Posterior cingulate gyrus (tissue), 11 donors: ENCODE results near the gene NBAS.
"Not testable (repeated sequence)": the region's sequence is repeated elsewhere in the genome, so short reads cannot be mapped to it uniquely, and the experiment has no call there.

ENCODE experiments used
- DNase-seq, 10 donors: peaks; one replicate each; pipeline versions ENCODE4 v3.0.0 to v3.0.0-alpha.2; 2020 to 2021; ENCODE audit warnings: mixed read lengths in 3 of 10
- intact Hi-C: fragments of 100-400 bp; cut with DNase I; formaldehyde crosslinking; loops from one replicate; pipeline ENCODE4 v1.15.1; 2023

The NBAS gene

DNA sequence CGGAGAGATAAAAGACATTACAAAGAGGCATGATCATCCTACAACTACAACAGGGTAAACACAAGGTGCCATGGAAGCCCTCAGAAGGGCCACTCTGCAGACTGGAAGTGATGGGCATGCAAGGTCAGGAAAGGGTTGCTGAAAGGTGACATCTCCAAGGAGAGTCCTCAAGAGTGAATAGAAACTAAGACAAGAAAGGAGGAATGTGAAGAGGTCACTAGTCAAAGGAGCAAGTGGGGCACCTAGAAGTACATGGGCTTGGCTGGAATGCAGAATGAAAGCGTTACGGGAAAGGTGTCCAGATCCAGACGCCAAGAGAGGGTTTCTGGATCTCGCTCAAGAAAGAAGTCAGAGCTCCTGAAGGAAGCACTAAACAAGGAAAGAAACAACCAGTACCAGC is 314.3 kb downstream of the NBAS start:
- intact Hi-C loops, result no loop called here
- no peak for DNase-seq

- intact Hi-C loops, result no loop called here
- DNase-seq, result no peak
Measured at GRCh38 chr2:15243762-15244161, 317.4 kb downstream of the NBAS start.

DNA sequence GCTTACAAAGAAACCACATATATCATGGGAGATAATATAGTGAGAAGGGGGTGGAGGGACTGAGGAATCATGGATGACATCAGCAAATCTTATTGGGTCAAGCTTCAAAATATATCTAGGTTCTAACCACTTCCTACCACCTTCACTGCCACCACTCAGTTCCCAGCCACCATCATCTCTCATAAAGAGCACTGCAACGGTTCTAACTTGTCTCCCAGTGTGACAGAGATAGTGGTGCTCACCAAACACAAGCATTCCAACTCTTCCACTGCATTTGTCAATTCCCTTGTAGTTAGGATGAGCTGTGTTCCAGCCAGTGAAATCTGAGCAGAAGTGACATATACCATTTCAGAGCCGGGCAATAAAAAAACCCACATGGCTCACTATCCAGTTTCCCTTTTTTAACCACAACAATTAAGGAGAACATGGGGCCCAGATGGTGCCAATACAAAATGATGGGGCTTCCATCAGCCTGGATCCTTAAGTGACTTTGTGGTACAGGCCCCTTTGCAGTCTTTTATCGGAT is 318.1 kb downstream of the NBAS start:
- intact Hi-C loops, result no loop called here
- no peak for DNase-seq

GRCh38 chr2:15241929-15242328 is 319.2 kb downstream of the NBAS start:
- intact Hi-C loops, result no loop called here
- no peak for DNase-seq

DNA sequence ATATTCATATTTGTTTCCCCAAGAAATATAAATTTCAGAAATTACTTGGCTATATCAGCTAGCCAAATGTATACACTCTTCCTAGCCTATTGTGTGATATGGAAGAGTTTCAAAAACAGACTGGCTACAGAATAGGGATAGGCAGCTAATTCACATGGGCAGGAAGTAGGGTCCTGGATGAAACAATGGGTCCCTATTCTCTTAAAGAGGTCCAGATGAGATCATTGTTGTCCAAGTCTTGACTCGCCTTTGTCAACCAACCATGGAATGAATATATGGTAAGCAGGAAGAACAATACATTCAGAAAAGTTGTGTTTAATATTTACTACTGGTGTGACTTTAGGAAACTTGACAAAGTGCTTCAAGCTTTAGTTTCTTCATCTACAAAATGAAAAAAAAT is 319.9 kb downstream of the NBAS start:
- DNase-seq, result no peak
- intact Hi-C loops, result no loop called here

DNA sequence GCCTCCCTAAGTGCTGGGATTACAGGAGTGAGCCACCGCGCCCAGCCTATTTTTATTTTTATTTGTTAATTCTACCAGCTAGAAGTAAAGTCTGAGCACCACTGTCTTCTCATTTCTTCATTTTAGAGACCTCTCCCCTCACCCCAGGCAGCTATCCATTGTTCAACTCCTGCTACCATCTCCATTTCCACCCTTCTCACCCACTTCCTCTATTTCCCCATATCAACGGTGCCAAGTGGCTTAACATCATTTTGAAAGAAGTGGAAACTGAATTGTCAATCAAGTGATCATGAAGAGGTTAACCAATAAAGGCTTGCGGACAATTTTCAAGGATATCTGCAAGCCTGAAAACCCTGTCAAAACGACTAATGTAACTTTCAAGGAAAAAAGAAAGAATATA is 323.1 kb downstream of the NBAS start:
- intact Hi-C loops, result no loop called here
- no peak for DNase-seq

DNA sequence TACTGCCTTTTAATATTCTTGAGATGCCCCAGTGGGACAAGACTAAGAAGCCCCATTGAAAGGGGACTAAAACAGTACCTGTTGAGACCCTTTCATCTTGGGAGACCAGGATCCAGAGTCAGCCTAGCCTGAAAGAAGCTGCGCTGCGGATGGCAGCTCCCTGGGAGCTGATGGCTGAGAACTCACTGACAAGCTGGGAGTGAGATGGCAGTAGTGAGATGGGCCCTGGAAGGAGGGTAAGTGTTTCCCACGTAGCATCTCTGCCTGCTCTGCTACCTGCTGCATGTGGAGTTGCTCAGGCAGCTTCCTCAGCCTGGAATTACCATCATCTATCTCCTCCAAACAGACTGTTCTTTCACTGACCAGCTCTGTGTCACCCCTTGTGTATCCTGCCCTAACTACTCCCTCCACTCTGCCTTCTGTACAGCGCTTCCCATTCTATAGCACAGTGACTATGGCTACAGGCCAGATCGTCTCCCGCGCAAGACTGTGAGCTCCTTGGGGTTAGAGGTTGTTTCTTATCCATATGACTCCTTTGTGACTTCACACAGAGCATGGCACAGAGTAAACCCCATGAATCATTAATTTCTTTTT is 330.4 kb downstream of the NBAS start:
- DNase-seq, result no peak
- intact Hi-C loops, result no loop called here

GRCh38 chr2:15226661-15227060 is 334.5 kb downstream of the NBAS start:
- intact Hi-C loops, result no loop called here
- no peak for DNase-seq

- intact Hi-C loops, result no loop called here
- no peak for DNase-seq
Measured at GRCh38 chr2:15225131-15225530, 336.0 kb downstream of the NBAS start.

DNA sequence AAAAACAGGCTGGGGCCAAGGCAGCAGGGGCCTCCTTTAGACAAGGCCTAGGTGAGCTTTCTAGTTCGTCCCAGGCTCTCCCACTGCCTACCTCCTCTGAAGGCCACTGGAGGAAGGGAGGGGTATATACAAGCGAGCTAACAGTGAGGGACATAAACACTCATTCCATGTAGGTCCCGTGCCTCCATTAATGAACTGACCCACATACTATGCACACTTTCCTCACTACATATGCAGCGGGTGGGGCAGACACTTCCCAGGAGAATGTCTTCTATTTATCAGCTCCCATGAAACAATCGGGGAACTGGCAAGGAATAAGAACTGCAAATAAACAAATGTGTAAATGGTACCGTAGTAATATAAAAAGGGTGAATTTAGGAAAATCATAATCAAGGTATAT is 336.5 kb downstream of the NBAS start:
- intact Hi-C loops, result no loop called here
- DNase-seq, result no peak

GRCh38 chr2:15223887-15224286 is 337.2 kb downstream of the NBAS start:
- intact Hi-C loops, result no loop called here
- DNase-seq, result no peak

DNA sequence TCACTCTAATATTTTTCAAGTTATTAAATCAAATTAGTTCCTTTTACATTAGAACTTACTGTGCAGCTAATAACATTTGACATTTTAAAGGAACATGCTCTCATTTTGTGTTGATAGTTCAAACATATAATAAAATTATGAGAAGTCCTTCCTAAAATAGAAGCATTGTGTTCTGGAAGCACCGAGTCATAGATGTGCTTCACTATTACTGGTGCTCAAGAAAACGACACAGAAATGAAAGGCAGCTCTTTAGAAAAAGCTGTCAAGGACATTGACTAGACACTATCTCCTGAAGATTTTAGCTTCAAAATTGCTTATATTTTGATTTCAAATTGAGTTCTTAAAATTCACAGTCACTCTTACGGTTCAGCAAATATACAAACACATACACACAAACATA is 338.3 kb downstream of the NBAS start:
- no peak for DNase-seq
- intact Hi-C loops, result no loop called here

- DNase-seq, result no peak
- intact Hi-C loops, result no loop called here
Measured at GRCh38 chr2:15220603-15221002, 340.5 kb downstream of the NBAS start.

DNA sequence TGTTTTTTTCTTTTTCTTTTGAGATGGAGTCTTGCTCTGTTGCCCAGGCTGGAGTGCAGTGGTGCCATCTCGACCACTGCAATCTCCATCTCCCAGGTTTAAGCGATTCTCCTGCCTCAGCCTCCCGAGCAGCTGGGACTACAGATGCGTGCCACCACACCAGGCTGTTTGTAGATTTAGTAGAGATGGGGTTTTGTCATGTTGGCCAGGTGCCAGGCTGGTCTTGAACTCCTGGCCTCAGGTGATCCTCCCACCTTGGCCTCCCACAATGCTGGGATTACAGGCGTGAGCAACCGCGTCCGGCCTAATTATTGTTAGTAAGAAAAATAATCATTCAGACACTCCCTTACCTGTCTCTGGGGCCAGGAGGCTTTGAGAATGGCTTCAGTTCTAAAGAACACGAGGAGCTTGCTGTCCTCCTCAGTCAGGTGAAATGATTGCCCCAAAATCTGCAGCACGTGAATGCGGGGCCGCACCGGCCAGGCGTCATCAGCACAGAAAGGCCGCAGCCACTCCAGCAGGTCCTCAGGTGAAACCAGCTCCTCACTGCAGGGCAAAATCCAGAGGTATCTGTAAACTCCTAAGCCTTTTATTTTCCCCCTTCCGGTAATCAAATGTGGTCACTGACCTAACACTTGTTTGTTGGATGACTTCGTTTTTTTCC is 342.6 kb downstream of the NBAS start:
- intact Hi-C loops, result no loop called here
- DNase-seq, result peak in 2 of 10 donors; percentile 58 to 75

GRCh38 chr2:15212249-15212648 is 348.9 kb downstream of the NBAS start:
- intact Hi-C loops, result no loop called here
- no peak for DNase-seq

GRCh38 chr2:15210542-15210941 is 350.6 kb downstream of the NBAS start:
- DNase-seq, intact Hi-C loops: not testable (repeated sequence)

DNA sequence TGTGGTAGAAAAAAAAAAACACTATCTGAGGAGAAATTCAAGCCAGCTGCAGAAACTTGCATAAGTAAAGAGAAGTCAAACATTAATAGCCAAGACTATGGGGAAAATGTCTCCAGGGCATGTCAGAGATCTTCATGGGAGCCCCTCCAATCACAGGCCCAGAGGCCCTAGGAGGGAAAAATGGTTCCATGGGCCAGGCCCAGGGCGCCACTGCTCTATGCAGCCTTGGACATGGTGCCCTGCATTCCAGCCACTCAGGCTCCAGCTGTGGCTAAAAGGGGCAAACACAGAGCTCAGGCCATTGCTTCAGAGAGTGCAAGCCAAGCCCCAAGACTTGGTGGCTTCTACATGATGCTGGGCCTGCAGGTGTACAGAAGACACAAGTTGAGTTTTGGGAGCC is 354.7 kb downstream of the NBAS start:
- intact Hi-C loops, result no loop called here
- no peak for DNase-seq

- intact Hi-C loops, result no loop called here
- no peak for DNase-seq
Measured at GRCh38 chr2:15205562-15205961, 355.6 kb downstream of the NBAS start.

DNA sequence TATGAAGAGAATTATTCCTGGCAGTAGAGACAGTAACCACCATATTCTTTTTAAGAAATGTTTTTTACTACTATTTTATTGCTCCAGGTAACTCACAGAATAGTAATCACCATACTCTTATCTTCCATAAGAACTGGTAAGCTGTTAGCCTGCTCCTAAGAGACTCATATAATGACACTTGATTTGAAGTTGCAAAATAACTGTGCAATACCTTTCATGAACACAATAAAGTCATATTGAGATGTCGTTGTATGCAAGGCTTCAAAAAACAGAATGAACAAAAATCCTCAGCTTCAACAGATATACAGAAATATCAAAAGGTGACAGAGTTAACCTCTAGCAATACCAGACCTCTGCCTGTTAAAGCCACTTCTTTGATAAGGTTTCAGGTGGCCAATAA is 360.1 kb downstream of the NBAS start:
- DNase-seq, result no peak
- intact Hi-C loops, result no loop called here

- intact Hi-C loops, result no loop called here
Measured at GRCh38 chr2:15200581-15200980, 360.6 kb downstream of the NBAS start.

GRCh38 chr2:15198051-15198450 is 363.1 kb downstream of the NBAS start:
- no peak for DNase-seq
- intact Hi-C loops, result no loop called here

More at GRCh38 chr2:15200581-15200980, 360.6 kb downstream of the NBAS start:
- no peak for DNase-seq

DNA sequence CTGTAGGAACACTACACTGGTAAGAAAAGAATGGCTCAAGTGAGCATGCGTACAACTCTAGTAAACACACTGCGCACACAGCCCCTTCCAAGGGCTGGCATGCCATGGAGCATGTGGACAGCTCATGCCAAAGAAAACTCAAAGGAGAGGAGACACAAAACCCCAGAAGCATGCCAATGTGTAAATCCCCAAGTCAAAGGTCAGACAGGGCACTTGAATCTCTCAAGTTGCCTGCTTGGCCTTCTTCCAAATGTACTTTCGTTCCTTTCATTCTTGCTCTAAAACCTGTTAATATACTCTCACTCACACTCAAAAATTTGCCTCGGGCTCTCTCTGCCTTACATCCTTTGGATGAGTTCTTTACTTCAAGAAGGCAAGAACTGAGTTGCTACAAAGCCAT is 365.3 kb downstream of the NBAS start:
- DNase-seq, result no peak
- intact Hi-C loops, result no loop called here
